RWPE2 (cell line): ENCODE measurements around the gene FRZB.

Source experiments
- ATAC-seq: fragments of 200-7000 bp; cut with Tn5 transposase; 3 replicates; pipeline ENCODE4 v1.9.1; 2021; ENCODE audit warnings: low read depth
- DNase-seq: peaks from one replicate; pipeline ENCODE4 v3.0.0-alpha.2; 2020; ENCODE audit warnings: low spot score
- H3K27ac ChIP-seq: fragments of 450-650 bp; 2 replicates; pipeline ENCODE4 v1.5.1; 2017; ENCODE audit warnings: mild to moderate bottlenecking; ENCODE audit not compliant: poor library complexity, severe bottlenecking
- H3K27me3 ChIP-seq: fragments of 250-450 bp; sonication (Bioruptor Pico); 2 replicates; pipeline ENCODE4 v1.5.1; 2021; ENCODE audit warnings: mild to moderate bottlenecking, moderate library complexity; ENCODE audit not compliant: insufficient read depth, poor library complexity, severe bottlenecking
- H3K36me3 ChIP-seq: fragments of 250-450 bp; sonication (Bioruptor Pico); 2 replicates; pipeline ENCODE4 v1.5.1; 2020; ENCODE audit warnings: low read depth, mild to moderate bottlenecking, moderate library complexity
- H3K4me1 ChIP-seq: fragments of 250-450 bp; sonication (Bioruptor Pico); 2 replicates; pipeline ENCODE4 v1.5.1; 2021; ENCODE audit warnings: mild to moderate bottlenecking, moderate library complexity; ENCODE audit not compliant: insufficient read depth, poor library complexity, severe bottlenecking
- H3K4me3 ChIP-seq: fragments of 250-450 bp; sonication (Bioruptor Pico); 2 replicates; pipeline ENCODE4 v1.5.1; 2021; ENCODE audit warnings: mild to moderate bottlenecking, moderate library complexity; ENCODE audit not compliant: severe bottlenecking
- H3K9me3 ChIP-seq: fragments of 250-450 bp; sonication (Bioruptor Pico); 2 replicates; pipeline ENCODE4 v1.5.1; 2021; ENCODE audit warnings: mild to moderate bottlenecking, moderate library complexity; ENCODE audit not compliant: severe bottlenecking
- TF ChIP-seq, protein P1 (sequence below): fragments of 450-650 bp; IDR thresholded peaks from one replicate; pipeline ENCODE4 v1.5.1; 2017; ENCODE audit warnings: mild to moderate bottlenecking, moderate library complexity; ENCODE audit not compliant: poor library complexity, severe bottlenecking

FRZB gene

DNA sequence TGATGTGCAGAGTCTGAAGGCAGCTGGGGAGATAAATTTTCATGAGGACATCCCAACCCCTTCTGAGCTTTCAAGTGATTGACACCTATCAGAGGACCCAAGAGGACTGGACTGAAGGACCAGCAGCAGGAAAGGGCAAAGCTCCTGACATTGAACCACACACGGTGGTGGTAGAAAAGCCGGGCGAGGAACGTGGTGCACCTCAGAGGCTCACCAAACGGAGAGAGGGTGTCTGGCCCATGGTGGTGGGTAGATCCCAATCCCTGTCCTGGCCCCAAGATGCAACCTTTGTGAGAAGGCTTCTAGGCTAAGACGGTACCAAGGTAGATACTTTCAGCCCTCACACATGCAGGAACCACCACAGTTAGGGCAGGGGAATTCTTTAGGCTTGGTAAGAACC lies 52.1 kb downstream of the FRZB start:
- Histone ChIP-seq H3K4me1 (no peaks in the 10 kb centered on the region), H3K4me3 (no peak overlapping the region), H3K36me3 (no peaks in the 10 kb centered on the region), H3K27me3 (no peaks in the 10 kb centered on the region), H3K9me3 (no peaks in the 10 kb centered on the region), H3K27ac (no peak overlapping the region)
- TF ChIP-seq, protein P1, sequence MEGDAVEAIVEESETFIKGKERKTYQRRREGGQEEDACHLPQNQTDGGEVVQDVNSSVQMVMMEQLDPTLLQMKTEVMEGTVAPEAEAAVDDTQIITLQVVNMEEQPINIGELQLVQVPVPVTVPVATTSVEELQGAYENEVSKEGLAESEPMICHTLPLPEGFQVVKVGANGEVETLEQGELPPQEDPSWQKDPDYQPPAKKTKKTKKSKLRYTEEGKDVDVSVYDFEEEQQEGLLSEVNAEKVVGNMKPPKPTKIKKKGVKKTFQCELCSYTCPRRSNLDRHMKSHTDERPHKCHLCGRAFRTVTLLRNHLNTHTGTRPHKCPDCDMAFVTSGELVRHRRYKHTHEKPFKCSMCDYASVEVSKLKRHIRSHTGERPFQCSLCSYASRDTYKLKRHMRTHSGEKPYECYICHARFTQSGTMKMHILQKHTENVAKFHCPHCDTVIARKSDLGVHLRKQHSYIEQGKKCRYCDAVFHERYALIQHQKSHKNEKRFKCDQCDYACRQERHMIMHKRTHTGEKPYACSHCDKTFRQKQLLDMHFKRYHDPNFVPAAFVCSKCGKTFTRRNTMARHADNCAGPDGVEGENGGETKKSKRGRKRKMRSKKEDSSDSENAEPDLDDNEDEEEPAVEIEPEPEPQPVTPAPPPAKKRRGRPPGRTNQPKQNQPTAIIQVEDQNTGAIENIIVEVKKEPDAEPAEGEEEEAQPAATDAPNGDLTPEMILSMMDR = no peak
- ATAC-seq (no peak), DNase-seq (no peak)

DNA sequence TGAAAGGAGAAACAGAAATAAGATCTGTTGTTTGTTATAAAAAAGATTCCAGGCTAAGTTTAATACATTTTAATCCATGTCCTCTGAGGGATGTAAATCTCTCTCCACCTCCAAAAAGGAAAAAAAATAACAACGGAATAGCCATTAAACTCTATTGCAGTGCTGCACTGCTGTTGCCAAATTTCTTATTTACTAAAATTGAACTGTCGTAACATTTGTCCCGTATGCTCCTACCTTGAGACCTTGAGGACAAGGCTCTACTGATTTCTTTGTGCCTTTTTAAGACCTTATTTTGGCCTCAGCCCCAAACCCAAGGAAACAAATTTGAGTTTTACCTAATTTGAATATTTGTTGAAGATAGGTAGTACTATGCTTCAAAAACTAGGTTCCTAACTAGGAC lies 56.4 kb downstream of the FRZB start:
- ATAC-seq = no peak
- Histone ChIP-seq H3K27me3 (no peaks in the 10 kb centered on the region), H3K4me3 (no peak overlapping the region), H3K9me3 (no peaks in the 10 kb centered on the region), H3K27ac (no peak overlapping the region), H3K4me1 (no peaks in the 10 kb centered on the region), H3K36me3 (no peaks in the 10 kb centered on the region)
- DNase-seq = no peak
- TF ChIP-seq, protein P1 = no peak

DNA sequence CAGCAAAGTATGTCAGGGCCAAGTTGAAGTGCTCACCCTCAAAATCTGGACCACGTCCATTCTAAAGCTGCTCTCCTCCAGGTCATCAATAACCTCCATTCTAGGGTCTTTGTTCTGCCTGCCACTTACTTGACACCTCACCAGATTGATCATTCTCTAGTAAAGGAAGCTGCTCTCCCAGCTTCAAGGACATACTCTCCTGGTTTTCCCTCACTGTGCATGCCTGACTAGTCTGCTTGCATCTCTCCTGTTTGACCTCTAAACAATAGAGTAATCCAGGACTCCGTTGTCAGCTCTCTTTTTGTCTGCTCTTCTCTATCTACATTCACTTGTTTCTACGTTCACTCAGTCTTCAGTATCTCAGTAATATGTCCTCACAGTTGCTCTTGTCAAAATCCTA lies 59.1 kb downstream of the FRZB start:
- no peak overlapping the region for H3K27ac ChIP-seq

DNA sequence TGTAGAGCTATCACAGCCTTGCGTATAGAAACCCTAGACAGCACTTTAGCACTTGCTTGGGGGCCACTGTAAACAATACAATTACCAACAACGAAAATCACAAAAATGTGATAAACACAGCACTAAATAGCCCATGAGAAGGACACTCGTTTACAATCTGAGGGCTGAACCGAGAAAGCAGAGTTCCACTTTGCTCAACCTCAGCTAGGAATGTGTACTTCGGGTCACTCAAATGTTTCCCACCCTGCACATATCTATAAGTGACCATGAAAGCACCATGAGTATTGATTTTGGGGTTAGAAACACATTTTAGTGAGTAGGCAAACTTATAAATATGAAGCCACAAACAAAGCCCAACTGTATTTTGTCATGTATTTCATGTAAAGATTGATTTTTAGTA lies 62.3 kb downstream of the FRZB start:
- Histone ChIP-seq H3K27me3 (peaks cover 2% of the 10 kb centered on the region), H3K9me3 (no peaks in the 10 kb centered on the region), H3K27ac (no peak overlapping the region), H3K4me1 (no peaks in the 10 kb centered on the region), H3K4me3 (no peak overlapping the region), H3K36me3 (no peaks in the 10 kb centered on the region)
- TF ChIP-seq, protein P1 = no peak
- no peak for DNase-seq
- ATAC-seq = no peak

More for the DNA sequence above, 59.1 kb downstream of the FRZB start:
- Histone ChIP-seq H3K4me1 (no peaks in the 10 kb centered on the region), H3K9me3 (no peaks in the 10 kb centered on the region), H3K27me3 (no peaks in the 10 kb centered on the region), H3K4me3 (no peak overlapping the region), H3K36me3 (no peaks in the 10 kb centered on the region)
- TF ChIP-seq, protein P1 = no peak
- no peak for DNase-seq
- ATAC-seq = no peak

GRCh38 chr2:182798736-182799135 lies 67.7 kb downstream of the FRZB start:
- Histone ChIP-seq H3K27ac (no peak overlapping the region), H3K36me3 (no peaks in the 10 kb centered on the region), H3K9me3 (no peaks in the 10 kb centered on the region), H3K27me3 (peaks cover 2% of the 10 kb centered on the region), H3K4me3 (no peak overlapping the region), H3K4me1 (no peaks in the 10 kb centered on the region)
- no peak for ATAC-seq
- no peak for DNase-seq
- TF ChIP-seq, protein P1 = no peak
